ENCODE measurements around the gene AGAP1. TPM values are rescaled to one million over a fixed set of nuclear protein-coding genes. Genes with fewer than 3 reads are reported as not detected.

Gene AGAP1
- polyA plus RNA-seq, 1 experiment: 12.4 TPM

DNA sequence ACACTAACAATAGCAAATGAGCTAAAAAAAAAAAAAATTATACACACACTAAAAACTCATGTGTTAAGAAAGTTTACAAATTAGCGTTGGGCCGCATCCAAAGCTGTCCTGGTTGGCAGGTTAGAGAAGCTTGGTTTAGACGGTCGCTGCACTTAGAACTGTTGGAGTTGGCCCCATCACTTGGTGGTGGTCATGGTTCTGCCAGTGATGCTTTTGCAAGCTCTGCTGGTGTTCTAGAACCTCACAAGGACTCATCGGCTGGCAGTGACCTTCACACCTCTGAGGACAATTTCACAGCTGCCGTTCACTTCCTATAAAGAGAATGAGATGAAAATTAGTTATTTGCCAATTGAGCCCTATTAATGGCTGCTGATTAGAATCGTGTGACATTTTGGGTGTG, 229.0 kb downstream of the AGAP1 start:
- Histone ChIP-seq H3K4me3 (ENCODE audit: low read depth, low read length) (no peak overlapping the region), H3K27ac (ENCODE audit: low read depth, low read length) (no peak overlapping the region), H3K9me3 (ENCODE audit: control insufficient read depth, insufficient read depth, low read length) (no peaks in the 10 kb centered on the region), H3K27me3 (ENCODE audit: control insufficient read depth, insufficient read depth, low read length) (no peaks in the 10 kb centered on the region)
- POLR2A ChIA-PET: no interaction called here
- CTCF ChIA-PET: interaction anchor here (0.7 to 4.5 kb wide), 3 partner anchors 23 to 260 kb away, joined by 3 to 24 read pairs (median 5); no protein-coding TSS in a partner anchor
- TF ChIP-seq CTCF (IDR thresholded peaks at IDR 0.05; ENCODE audit: low read depth, low read length): no peak
- no peak for DNase-seq (ENCODE audit: low read depth, low spot score)

- ChIA-PET POLR2A (no interaction called here), CTCF (interaction anchor here (0.7 to 4.5 kb wide), 3 partner anchors 23 to 260 kb away, joined by 3 to 24 read pairs (median 5); no protein-coding TSS in a partner anchor)
- no peak for TF ChIP-seq CTCF (IDR thresholded peaks at IDR 0.05; ENCODE audit: low read depth, low read length)
- DNase-seq (ENCODE audit: low read depth, low spot score): no peak
- H3K27ac ChIP-seq (ENCODE audit: low read depth, low read length): no peak overlapping the region
- no peaks in the 10 kb centered on the region for H3K9me3 ChIP-seq (ENCODE audit: control insufficient read depth, insufficient read depth, low read length)
- no peak overlapping the region for H3K4me3 ChIP-seq (ENCODE audit: low read depth, low read length)
- H3K27me3 ChIP-seq (ENCODE audit: control insufficient read depth, insufficient read depth, low read length): no peaks in the 10 kb centered on the region
Measured at GRCh38 chr2:235723371-235723770, 229.5 kb downstream of the AGAP1 start.

- no peak overlapping the region for H3K4me3 ChIP-seq (ENCODE audit: low read depth, low read length)
- no peaks in the 10 kb centered on the region for H3K9me3 ChIP-seq (ENCODE audit: control insufficient read depth, insufficient read depth, low read length)
- no peaks in the 10 kb centered on the region for H3K27me3 ChIP-seq (ENCODE audit: control insufficient read depth, insufficient read depth, low read length)
- no peak overlapping the region for H3K27ac ChIP-seq (ENCODE audit: low read depth, low read length)
- CTCF ChIA-PET: interaction anchor here (1.7 to 4.5 kb wide), 2 partner anchors 22 to 129 kb away, joined by 5 to 24 read pairs; no protein-coding TSS in a partner anchor
- POLR2A ChIA-PET: no interaction called here
- no peak for TF ChIP-seq CTCF (IDR thresholded peaks at IDR 0.05; ENCODE audit: low read depth, low read length)
- DNase-seq (ENCODE audit: low read depth, low spot score): no peak
Measured at GRCh38 chr2:235723811-235724465, 230.1 kb downstream of the AGAP1 start.

DNA sequence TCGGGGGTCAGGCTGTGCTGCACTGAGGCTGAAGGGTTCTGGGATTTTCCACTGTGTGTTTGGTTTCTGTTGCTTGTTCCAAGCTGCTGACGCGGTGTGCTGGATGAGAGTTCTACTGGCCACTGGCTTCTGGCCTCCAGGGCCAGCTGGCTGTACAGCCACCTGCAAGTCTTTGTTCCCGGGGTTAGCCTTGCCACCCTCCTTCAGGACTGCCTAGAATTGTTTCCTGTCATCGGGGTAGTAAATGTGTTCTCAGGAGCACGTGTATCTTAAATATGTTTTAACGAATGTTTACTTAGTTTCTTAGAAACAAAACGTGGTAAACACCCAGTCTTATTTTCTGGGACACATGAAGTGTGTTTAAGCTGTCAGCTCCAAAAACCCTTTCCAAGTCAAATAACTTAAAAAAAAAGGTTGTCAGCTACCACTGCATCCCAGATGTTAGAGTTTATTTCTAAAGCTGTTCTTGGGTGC, 231.2 kb downstream of the AGAP1 start:
- CTCF ChIA-PET: interaction anchor here (0.7 to 4.5 kb wide), 2 partner anchors 21 to 455 kb away, joined by 6 to 24 read pairs; no protein-coding TSS in a partner anchor
- Histone ChIP-seq H3K9me3 (ENCODE audit: control insufficient read depth, insufficient read depth, low read length) (no peaks in the 10 kb centered on the region), H3K27me3 (ENCODE audit: control insufficient read depth, insufficient read depth, low read length) (no peaks in the 10 kb centered on the region), H3K27ac (ENCODE audit: low read depth, low read length) (no peak overlapping the region), H3K4me3 (ENCODE audit: low read depth, low read length) (no peak overlapping the region)
- POLR2A ChIA-PET: interaction anchor here (0.5 to 0.6 kb wide), 2 partner anchors 10 to 21 kb away, joined by 3 to 4 read pairs; no protein-coding TSS in a partner anchor
- TF ChIP-seq CTCF (IDR thresholded peaks at IDR 0.05; ENCODE audit: low read depth, low read length): no peak
- DNase-seq (ENCODE audit: low read depth, low spot score): no peak

DNA sequence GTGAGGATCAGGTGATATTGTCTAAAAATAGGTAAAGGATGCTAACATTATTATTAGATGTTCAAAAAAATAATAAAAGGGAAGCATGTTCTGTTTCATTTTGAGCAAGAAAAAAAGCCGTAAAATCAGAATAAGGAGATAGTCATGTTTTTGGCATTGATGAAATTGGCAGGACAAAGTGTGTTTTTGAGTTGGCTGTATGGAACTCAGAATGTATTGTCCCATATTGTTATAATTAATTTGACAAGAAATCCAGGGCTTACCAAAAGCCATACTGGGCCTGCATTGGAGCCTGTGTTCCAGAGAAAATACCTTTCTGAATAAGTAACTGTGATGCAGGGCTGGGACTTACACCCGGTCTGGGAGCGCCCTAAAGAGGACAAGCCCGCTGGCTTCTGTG, 232.0 kb downstream of the AGAP1 start:
- POLR2A ChIA-PET: interaction anchor here (0.5 kb wide), 1 partner anchor 21 kb away, joined by 4 read pairs; no protein-coding TSS in a partner anchor

More for the DNA sequence above, 232.0 kb downstream of the AGAP1 start:
- no peak overlapping the region for H3K27ac ChIP-seq (ENCODE audit: low read depth, low read length)
- H3K9me3 ChIP-seq (ENCODE audit: control insufficient read depth, insufficient read depth, low read length): no peaks in the 10 kb centered on the region
- no peak for DNase-seq (ENCODE audit: low read depth, low spot score)
- no peaks in the 10 kb centered on the region for H3K27me3 ChIP-seq (ENCODE audit: control insufficient read depth, insufficient read depth, low read length)
- TF ChIP-seq CTCF (IDR thresholded peaks at IDR 0.05; ENCODE audit: low read depth, low read length): no peak
- CTCF ChIA-PET: interaction anchor here (2.2 to 4.5 kb wide), 2 partner anchors 20 kb away, joined by 12 to 24 read pairs; no protein-coding TSS in a partner anchor
- H3K4me3 ChIP-seq (ENCODE audit: low read depth, low read length): no peak overlapping the region

Measured in AG04450 (cell line).